Activated naive CD4-positive, alpha-beta T cell treated with Interleukin-2 at 50 U/mL for 16 hours (primary cell): Measurements from ENCODE around the gene PIGQ.

Source experiments
- DNase-seq: peaks from one replicate; pipeline ENCODE4 v3.0.0-alpha.2; 2020

Gene PIGQ

GRCh38 chr16:610513-611381, 41.0 kb downstream of the PIGQ start:
- DNase-seq: peak; percentile 69

- no peak for DNase-seq
Observed at GRCh38 chr16:615122-615521, 45.4 kb downstream of the PIGQ start.

- DNase-seq: no peak
Observed at GRCh38 chr16:616733-617586, 47.2 kb downstream of the PIGQ start.

GRCh38 chr16:617855-618254, 48.1 kb downstream of the PIGQ start:
- no peak for DNase-seq

GRCh38 chr16:619476-620100, 49.8 kb downstream of the PIGQ start:
- DNase-seq: no peak

- DNase-seq: no peak
Observed at GRCh38 chr16:620700-621525, 51.1 kb downstream of the PIGQ start.

- DNase-seq: no peak
Observed at GRCh38 chr16:621526-622105, 51.8 kb downstream of the PIGQ start.

- no peak for DNase-seq
Observed at GRCh38 chr16:622920-623280, 53.1 kb downstream of the PIGQ start.

GRCh38 chr16:624526-625070, 54.8 kb downstream of the PIGQ start:
- no peak for DNase-seq

GRCh38 chr16:625117-625976, 55.6 kb downstream of the PIGQ start:
- DNase-seq: no peak

GRCh38 chr16:625977-626765, 56.4 kb downstream of the PIGQ start:
- DNase-seq: no peak

GRCh38 chr16:626787-627453, 57.2 kb downstream of the PIGQ start:
- DNase-seq: no peak

GRCh38 chr16:627454-628239, 57.9 kb downstream of the PIGQ start:
- DNase-seq: no peak

GRCh38 chr16:628321-629061, 58.7 kb downstream of the PIGQ start:
- DNase-seq: no peak

- no peak for DNase-seq
Observed at GRCh38 chr16:629185-629832, 59.5 kb downstream of the PIGQ start.

GRCh38 chr16:629833-630248, 60.1 kb downstream of the PIGQ start:
- DNase-seq: no peak

GRCh38 chr16:630249-630814, 60.6 kb downstream of the PIGQ start:
- DNase-seq: no peak
